Astrocyte of the cerebellum (primary cell): ENCODE results near the gene DLG2.

Experiments
- DNase-seq: peaks from one replicate; pipeline ENCODE4 v3.0.0-alpha.2; 2011; ENCODE audit warnings: low read depth
- H3K4me3 ChIP-seq: 2 replicates; pipeline ENCODE4 v1.5.1; 2011; ENCODE audit warnings: mild to moderate bottlenecking, low read depth, low read length, moderate library complexity
- CTCF ChIP-seq: IDR thresholded peaks from 2 replicates; pipeline ENCODE4 v1.5.1; 2012; ENCODE audit warnings: low read length, low read depth, moderate library complexity, mild to moderate bottlenecking; ENCODE audit errors: missing control alignments
- in situ Hi-C: cut with HindIII; loops from 2 replicates; pipeline ENCODE4 v1.10.0; 2017; ENCODE audit warnings: low sequenced_read_pairs

The DLG2 gene

GRCh38 chr11:85086504-85087284 is 540.5 kb downstream of the DLG2 start:
- in situ Hi-C loops, result no loop called here
- no peak overlapping the region for H3K4me3 ChIP-seq
- TF ChIP-seq CTCF, result no peak
- no peak for DNase-seq

GRCh38 chr11:85076535-85077330 is 550.4 kb downstream of the DLG2 start:
- peak; percentile 75 for DNase-seq
- TF ChIP-seq CTCF, result no peak
- no peak overlapping the region for H3K4me3 ChIP-seq
- in situ Hi-C loops, result no loop called here

GRCh38 chr11:85062659-85063058 is 564.5 kb downstream of the DLG2 start:
- in situ Hi-C loops, result no loop called here
- DNase-seq, result no peak
- H3K4me3 ChIP-seq, result no peak overlapping the region
- no peak for TF ChIP-seq CTCF

GRCh38 chr11:85052636-85053035 is 574.5 kb downstream of the DLG2 start:
- H3K4me3 ChIP-seq, result no peak overlapping the region
- TF ChIP-seq CTCF, result no peak
- in situ Hi-C loops, result no loop called here
- no peak for DNase-seq

- no peak overlapping the region for H3K4me3 ChIP-seq
- in situ Hi-C loops, result no loop called here
- no peak for DNase-seq
- no peak for TF ChIP-seq CTCF
Observed at GRCh38 chr11:85048801-85049200, 578.3 kb downstream of the DLG2 start.

GRCh38 chr11:85045716-85046115 is 581.4 kb downstream of the DLG2 start:
- in situ Hi-C loops, result no loop called here

More at GRCh38 chr11:85045716-85046115, 581.4 kb downstream of the DLG2 start:
- no peak overlapping the region for H3K4me3 ChIP-seq
- no peak for DNase-seq
- no peak for TF ChIP-seq CTCF
